NK-92 (cell line): Measurements from ENCODE around the gene MGRN1.

Experiments
- DNase-seq: peaks from one replicate; lab custom pipeline; 2025; ENCODE audit not compliant: unreplicated experiment; lab: John Stamatoyannopoulos, UW

MGRN1 gene

DNA sequence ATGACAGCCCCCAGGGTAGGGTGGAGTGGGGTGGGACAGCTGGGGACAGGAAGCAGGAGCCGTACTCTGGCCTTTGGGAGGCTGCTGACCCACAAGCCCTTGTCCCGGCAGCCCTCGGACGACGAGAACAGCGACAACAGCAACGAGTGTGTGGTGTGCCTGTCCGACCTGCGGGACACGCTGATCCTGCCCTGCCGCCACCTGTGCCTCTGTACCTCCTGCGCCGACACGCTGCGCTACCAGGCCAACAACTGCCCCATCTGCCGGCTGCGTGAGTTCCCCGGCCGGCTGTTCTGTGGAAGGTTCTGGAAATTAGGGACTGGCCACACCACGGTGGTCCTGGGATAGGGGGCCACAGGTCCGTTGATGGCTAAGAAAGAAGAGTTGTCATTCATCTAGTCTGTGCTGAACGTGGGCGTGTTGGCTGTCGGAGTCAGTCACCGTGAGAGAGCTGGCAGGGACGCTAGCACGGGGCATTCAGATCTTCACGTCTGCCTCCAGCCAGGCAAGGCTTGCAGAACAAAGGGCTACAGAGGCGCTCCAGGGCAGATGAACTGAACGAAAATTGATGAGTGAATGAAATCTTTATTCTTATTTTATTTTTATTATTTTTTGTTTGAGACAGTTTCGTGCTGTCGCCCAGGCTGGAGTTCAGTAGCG lies 48.9 kb downstream of the MGRN1 start:
- no peak for DNase-seq

- no peak for DNase-seq
Observed at GRCh38 chr16:4674926-4675530, 50.4 kb downstream of the MGRN1 start.

- DNase-seq: peak; percentile 50
Observed at GRCh38 chr16:4675864-4676786, 51.5 kb downstream of the MGRN1 start.

GRCh38 chr16:4676831-4677230 lies 52.2 kb downstream of the MGRN1 start:
- DNase-seq: no peak

DNA sequence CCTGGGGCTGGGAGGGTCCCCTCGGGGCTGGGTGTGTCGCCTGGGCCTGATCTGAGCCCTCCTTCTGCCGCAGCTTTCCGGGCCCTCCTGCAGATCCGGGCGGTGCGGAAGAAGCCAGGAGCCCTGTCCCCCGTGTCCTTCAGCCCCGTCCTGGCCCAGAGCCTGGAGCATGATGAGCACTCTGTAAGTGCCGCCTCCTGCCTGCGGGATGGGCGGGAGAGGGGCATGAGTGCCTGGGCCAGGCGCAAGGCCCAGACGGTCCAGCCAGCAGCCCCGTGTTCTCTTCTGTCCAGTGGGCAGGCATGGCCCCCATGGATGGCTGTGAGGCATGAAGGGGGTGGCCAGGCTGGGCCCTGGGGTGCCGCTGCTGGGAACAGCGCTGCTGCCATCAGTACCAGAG lies 52.8 kb downstream of the MGRN1 start:
- no peak for DNase-seq

DNA sequence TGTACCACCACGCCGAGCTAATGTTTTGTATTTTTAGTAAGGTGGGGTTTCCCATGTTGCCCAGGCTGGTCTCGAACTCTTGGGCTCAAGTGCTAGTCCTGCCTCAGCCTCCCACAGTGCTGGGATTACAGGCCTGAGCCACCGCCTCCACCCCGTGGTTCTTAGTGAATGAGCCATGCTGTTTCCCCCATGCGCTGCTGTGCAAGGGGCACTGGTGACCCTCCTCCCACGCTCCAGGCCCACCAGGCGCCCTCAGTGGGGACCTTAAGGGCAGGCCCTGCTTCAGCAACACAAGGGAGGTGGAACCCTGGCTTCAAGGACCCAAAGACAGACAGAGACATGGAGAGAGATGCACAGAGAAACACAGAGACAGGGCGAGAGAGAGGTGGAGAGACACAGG lies 53.4 kb downstream of the MGRN1 start:
- no peak for DNase-seq

GRCh38 chr16:4678596-4678995 lies 54.0 kb downstream of the MGRN1 start:
- no peak for DNase-seq

DNA sequence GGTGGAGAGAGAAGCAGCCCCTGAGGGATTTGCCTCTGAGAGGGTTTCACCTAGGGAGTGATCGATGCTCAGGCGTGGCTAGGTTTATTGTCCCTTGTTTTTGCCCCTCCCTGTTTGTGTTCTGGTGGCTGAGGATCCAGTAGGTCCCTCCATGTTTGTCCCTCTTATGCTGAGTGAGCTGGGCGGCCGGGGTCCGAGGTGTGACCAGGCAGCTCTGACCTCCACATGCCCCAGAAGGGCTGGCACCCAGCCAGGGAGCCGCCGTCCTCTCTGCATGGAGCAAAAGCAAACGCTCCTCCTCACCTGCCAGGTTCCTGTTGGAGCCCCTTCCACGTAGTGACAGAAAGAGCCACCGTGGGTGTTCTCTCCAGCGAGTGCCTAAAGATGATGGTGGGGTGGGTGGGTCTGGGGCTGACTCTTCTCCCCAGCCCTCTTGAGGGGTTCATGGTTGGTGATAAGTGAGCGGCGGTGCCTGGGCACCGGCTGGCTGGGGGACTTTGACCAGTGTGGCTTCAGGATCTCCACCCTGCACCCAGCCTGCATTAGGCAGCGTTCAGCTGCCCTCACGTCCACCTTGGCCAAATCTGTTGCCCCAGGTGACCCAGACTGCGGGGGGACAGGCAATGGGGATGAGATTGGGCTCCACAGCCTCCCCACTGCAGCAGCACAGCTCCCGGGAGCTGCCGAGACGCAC lies 54.7 kb downstream of the MGRN1 start:
- no peak for DNase-seq

- no peak for DNase-seq
Observed at GRCh38 chr16:4679850-4680636, 55.4 kb downstream of the MGRN1 start.

DNA sequence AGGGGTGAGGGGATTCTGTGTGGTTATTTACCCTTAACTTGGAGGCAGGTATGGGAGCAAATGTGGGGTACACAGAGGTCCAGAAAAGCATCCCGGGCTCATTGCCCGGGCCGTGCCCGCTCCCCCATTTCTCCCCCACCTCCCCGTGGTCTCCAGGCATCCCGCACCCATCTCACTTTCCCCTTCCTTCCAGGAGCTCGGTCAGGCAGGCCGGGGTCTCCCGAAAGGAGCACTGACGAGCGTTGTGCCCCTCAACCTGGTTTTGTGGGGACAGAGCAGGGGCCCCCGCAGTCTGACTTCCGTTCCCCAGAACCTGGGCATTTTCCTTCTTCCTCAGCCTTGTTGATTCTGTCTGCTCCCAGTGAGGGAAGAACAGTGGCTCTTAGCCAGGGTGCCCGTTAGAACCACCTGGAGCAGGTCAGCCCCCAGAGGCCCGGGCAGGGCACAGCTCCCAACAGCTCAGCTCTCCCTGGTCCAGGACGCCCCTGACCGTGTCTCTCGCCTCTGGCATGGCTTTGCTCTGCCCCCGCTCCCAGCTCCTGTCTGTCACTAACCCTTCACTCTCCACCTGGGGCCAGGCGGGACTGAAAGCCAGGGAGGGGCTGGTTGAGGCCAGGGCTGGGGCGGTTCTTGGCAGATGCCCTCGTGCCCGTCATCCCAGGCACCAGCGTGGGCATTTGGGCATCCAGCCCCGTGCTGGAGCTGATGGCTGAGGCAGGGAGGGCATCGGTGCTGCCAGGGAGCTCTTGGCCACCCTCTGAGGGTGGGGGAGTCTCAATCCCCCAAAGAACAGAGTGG lies 56.2 kb downstream of the MGRN1 start:
- no peak for DNase-seq

- no peak for DNase-seq
Observed at GRCh38 chr16:4681471-4682083, 57.0 kb downstream of the MGRN1 start.

DNA sequence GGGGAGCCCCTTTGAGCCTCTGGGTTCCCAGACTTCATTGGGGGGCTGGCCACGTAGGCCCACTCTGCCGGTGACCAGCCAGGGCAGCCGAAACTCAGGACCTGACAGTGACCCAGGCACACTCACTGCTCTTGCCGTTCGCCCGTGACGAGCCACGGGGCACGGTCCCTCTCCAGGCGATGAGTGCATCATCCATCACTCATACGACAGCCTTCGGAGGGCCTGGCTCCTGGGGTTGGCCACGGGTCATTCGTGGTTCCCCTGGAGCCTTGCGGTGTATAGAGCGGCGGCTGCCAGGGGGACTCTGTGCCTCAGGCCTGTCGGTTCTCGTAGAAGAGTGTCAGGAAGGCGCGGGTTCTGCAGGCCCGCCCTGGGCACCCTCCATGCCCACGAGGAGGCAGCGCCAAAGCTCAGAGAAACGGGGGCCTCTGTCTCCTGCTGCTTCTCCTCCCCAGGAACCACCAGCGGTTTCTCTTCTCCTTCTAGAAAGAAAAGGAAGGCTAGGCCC lies 57.5 kb downstream of the MGRN1 start:
- no peak for DNase-seq

DNA sequence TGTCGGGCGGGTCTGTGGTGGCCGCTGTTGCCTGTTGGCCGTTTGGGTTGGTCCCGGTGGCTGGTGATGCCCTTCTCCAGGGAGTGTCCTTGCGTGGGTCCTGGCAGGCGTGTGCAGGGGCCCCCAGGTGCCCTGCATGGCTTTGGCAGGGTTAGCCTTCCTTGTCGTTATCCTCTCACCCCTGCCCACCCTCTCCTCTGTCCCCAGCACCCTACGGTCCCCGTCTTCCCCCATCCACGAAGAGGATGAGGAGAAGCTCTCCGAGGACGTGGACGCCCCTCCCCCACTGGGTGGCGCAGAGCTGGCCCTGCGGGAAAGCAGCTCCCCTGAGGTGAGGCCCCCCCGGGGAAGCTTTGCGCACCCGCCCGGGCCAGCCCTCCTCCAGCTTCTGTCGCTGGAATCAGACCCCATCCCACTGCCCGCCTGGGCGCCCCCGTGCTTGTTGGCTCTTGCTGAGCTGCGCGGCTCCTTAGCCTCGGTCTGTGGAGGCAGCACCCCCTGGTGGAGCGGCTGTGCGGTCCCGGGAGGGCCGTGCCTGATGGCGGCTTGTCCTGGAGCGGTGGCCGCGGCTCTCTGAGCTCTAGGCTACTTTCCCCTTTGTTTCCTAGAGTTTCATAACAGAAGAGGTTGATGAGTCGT lies 58.1 kb downstream of the MGRN1 start:
- no peak for DNase-seq

DNA sequence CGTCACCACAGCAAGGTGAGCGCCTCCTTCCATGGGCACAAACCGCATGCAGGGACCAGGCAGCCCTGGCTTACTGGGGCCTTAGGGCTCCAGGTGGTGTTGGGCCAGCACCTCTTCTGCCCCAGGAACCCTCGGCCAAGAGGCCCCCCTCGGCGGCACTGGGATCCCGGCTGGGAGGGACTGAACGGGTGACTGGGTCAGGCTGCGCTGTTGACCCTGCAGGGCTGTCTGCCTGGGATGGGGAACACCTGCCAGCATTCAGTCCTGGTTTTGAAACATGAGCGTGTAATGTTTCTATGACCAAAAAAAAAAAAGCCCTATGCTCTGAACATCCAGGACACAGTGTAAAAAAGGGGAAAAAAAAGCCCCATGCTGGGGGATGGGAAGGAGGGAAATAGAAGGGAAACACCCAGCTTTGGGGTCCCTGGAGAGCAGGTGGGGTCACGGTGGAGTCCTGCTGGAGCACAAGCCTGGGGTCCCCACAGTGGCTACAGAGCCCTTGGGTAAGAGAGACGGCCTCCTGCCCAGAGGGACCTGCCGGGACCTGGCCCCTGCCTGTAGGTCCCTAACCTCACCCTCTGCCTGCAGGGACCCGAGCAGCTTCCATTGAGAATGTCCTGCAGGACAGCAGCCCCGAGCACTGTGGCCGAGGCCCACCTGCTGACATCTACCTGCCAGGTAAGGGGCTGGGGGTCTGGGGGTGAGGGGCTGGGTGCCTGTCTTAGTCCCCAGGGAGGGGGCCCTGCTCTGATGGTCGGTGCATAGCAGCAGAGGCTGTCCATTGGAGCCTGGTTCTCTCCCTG lies 58.8 kb downstream of the MGRN1 start:
- no peak for DNase-seq

- no peak for DNase-seq
Observed at GRCh38 chr16:4684058-4684715, 59.6 kb downstream of the MGRN1 start.

GRCh38 chr16:4684763-4685162 lies 60.1 kb downstream of the MGRN1 start:
- DNase-seq: no peak

DNA sequence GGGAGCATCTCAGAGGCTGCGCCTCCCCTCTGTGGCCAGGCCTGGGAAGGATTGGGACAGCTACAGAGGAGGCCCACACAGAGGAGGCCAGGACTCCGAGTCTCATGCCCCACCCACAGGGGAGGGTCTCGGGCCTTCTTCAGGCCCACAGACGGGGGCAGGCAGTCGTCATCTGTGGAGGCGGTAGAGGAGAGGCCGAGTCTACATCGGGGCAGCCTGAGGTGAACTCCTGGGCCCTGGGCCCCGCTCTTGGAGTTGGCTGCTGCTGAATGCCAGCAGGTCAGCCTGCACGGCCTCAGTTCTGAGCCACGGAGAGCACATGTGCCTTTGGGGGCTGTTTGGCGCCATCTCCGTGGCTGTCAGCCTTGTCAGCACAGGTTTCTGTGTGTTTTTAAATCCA lies 60.7 kb downstream of the MGRN1 start:
- DNase-seq: no peak
